Right renal pelvis (tissue), 4 donors: ENCODE results near the gene METTL25B. TPM values are rescaled to one million over a fixed set of nuclear protein-coding genes. Genes with fewer than 3 reads are reported as not detected.
A peak's percentile ranks its signal among the peaks of the same experiment; 100 is the strongest.

Source experiments
- DNase-seq, 4 donors: peaks; one replicate each; pipeline ENCODE4 v3.0.0-alpha.2; 2013; ENCODE audit warnings: low read depth in 4 of 4, low spot score in 3 of 4, missing footprints in 1 of 4
- polyA plus RNA-seq, 4 donors: library from polyadenylated mRNA; unstranded; fragments of 120-200 nt; gene quantifications; one replicate each; pipeline ENCODE4 v1.2.1, GENCODE V29; 2013; ENCODE audit not compliant: insufficient read length in 4 of 4

METTL25B gene
- polyA plus RNA-seq, 4 donors: 29.9 to 36.6 (median 34.6) TPM

DNA sequence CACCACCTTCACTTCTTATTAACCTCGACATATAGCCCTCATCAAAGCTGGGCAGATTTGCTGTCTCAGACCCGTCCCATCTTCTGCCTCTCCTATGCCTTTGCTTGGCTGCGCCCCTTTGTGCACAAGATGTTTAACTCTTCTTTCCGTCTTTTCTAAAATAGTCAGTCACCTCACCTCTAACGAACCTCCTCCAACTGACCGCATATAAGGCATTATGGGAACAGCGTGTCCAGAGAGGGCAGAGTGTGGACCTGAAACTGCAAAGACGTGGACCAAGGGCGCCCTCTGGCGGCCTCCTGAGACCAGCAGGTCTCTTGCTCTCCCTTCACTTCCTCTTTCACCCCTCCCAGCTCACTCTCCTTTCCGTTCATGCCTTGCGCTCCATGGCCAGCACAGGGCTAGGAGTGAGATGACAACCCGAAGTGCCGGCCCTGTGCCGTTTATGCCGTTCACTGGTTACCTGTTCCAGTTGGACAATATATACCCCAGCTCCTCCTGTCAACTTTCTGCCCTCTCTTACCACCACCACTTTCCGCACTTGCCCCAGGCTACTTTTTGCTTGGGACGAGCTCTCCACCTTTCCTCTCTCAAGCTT is 2.5 kb upstream of the METTL25B start:
- peak; percentile 76 to 88 (median 83) for DNase-seq

DNA sequence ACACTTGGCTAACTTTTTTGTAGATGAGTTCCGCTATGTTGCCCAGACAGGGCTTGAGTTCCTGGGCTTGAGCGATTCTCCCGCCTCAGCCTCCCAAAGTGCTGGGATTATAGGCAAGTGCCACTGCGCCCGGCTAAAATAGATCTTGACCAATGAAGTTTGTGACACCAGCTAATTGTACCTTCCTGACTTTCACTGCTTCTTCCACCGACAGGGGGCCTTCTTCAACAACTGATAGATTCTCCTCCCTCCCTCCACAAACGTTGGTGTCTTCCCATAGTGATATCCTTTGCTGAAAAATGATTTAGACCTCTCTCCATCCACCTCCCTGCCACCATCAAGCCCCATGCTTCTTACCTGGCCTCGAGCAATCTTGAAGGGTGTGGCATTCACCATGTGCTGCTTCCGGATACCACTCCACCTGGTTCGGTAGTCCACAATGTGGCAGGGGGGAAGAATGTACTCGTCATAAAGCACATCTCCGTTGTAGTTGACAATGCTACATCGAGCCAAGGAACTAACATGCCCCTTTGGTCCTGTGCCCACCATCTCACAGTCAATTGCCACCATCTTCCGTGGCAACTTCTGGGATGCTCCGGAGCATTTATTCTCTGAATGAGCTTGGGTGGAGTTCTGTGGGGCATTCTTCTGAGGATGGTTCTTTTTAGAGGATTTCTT is 1.6 kb upstream of the METTL25B start:
- DNase-seq: no peak

DNA sequence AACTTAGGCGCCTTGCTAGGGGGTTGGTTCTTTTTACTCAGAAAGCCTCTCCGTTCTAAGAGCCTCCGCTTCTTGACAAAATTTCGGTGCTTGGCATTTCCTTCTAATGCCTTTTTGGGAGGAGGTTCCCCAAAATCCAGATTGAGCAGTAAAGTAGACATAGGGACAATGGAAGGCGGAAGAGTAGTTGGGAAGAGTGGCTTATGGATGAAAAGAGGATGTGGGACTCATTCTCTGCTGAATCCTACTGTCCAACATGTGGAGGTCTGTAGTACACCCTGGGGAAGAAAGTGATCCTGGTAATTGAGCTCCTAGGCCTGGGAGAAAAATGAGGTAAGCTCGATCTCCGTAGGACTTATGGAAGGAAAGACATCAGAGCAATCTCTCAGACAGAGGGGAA is 777 bp upstream of the METTL25B start:
- DNase-seq: no peak

GRCh38 chr1:156728599-156729462 is 562 bp downstream of the METTL25B start, which contains the start of gene ISG20L2:
Gene ISG20L2 (minus strand): TSS chr1:156728766. CDS start chr1:156727652, 1,114 bp downstream.
- peak; percentile 89 to 94 (median 92) for DNase-seq

DNA sequence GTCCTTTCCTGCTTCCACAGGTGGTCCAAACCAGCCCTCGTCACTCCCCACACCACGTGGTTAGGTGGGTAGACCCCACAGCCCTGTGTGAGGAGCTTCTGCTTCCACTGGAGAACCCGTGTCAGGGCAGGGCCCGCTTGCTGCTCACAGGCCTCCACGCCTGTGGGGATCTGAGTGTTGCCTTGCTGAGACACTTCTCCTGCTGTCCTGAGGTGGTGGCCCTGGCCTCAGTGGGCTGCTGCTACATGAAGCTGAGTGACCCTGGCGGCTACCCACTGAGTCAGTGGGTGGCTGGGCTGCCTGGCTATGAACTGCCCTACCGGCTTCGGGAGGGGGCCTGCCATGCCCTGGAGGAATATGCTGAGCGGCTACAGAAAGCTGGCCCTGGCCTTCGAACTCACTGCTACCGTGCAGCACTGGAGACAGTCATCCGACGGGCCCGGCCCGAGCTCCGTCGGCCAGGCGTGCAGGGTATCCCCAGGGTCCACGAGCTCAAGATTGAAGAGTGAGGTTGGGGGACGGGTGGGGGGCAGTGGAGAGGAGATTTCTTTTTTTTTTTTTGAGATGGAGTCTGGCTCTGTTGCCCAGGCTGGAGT is 5.8 kb downstream of the METTL25B start:
- no peak for DNase-seq

GRCh38 chr1:156738407-156738806 is 10.1 kb downstream of the METTL25B start:
- no peak for DNase-seq

DNA sequence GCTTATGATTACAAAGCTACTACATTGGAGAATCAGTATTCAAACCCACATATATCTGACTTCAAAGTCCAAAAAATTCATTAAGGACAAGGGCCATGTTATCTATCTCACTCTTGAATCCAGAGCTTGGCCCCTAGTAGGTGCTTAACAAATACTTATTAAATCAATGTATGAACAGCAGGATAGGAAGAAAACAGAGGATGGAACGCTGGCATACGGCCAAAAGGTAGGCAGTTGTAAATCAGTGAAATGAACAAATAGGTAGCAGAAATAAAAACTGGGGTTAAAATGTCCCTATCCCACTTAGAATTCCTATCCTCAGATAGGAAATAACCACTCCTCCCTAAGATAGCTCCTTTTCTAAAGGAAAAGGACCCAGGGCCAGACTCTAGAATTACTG is 10.6 kb downstream of the METTL25B start:
- no peak for DNase-seq

GRCh38 chr1:156740237-156740740 is 12.0 kb downstream of the METTL25B start:
- no peak for DNase-seq

DNA sequence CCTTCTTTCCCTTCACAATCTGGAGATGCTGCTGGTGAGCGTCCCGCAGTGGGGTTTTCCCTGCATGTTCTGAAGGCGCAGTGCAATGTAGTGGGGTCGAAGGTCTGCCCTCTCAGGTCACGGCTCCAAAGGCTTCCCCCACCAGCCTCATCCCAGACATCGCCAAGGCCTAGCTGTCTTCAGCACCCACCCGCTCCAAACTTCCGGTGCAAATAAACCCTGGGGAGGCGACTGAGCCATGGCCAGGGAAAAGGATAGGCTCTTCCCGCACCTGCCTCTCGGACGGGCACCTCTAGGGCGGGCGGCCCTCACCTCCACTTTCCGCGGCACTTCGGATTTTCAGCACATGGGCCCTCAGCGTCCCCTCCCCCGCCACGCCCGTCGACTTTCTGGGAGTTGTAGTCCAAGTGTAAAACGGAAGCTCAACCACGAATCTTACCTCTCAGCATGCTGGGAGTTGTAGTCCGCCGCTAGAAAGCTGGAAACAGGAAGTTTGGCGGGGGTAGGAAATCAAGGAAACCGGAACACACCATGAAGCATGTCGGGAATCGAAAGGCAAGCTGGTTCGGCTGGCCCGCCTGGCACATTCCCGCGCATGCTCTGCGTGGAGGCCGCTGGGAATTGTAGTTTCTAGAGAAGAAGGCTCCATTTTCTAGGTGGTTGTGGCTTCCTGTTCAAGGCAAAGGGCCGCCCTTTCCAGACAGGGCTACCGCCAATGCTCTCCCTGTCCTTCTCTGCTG is 12.6 kb downstream of the METTL25B start, which contains the start of gene MRPL24:
Gene MRPL24, minus strand, starts transcription at position 348 of the 740 bp plus-strand sequence. CDS start 2,384 bp downstream, outside the sequence.
- peak; percentile 92 to 99 (median 99) for DNase-seq

- DNase-seq: no peak
Observed at GRCh38 chr1:156741481-156741983, 13.3 kb downstream of the METTL25B start.

DNA sequence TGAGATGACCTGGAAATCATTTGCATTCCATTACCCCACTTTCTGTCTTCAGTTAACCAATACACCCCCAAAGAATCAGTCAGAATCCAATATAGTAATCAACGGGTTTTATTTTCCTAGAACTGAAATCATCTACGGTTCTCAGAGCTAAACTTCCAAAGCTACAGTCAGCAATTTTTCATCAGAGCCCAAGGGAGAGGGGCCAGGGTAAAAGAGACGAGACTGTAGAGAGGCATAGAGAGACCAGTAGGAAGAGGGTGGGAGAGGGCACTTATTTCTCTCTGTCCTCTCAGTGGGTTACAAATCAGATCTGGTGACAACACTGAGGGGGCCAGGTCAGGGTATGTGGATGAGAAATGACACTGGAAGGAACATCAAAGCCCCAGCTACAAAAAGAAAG is 13.7 kb downstream of the METTL25B start:
- no peak for DNase-seq

- DNase-seq: no peak
Observed at GRCh38 chr1:156742801-156743200, 14.5 kb downstream of the METTL25B start.

DNA sequence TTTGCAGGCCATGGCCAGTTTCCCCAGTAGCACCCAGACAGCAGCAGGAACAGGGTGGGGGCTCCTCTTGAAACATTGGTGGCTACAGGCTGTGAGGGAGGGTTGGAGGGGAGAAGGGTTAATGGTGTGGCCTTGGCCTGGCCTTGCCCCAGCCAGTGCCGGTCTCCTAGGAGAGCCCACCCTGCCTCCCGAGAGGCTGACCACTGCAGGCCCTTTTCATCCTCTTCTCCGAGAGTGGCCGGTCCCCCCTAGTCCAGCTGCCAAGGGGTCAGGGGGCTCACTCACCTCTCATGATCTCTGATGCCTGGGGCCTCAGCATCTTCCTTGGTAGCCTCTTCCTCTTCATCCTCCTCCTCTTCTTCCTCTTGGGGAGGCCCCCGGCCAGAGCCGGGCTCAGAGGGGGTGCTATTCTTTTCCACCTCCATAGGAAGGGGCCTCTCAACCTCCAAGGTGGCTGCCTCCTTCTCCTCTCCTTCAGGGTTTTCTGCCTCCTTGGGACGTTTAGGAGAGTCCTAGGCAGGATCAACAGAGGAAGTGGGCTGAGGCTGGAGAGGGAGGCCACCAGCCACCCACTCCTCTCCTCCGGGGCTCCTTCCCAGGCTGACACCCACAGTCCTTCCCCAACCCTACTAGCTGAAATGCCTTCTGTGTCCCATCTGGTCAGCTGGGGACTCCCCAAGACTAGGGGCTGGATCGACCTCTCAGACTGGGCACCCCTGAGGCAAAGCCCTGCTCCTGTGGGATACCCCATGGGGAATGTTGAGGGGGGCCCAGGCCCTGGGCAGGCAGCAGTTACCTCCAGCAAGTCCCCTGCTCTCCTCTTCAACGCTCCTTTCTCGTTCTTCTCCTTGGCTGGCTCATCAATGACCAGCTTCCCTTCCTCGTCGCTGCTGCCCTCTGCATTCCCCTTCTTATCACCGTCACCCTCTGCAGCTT is 15.4 kb downstream of the METTL25B start:
- no peak for DNase-seq

DNA sequence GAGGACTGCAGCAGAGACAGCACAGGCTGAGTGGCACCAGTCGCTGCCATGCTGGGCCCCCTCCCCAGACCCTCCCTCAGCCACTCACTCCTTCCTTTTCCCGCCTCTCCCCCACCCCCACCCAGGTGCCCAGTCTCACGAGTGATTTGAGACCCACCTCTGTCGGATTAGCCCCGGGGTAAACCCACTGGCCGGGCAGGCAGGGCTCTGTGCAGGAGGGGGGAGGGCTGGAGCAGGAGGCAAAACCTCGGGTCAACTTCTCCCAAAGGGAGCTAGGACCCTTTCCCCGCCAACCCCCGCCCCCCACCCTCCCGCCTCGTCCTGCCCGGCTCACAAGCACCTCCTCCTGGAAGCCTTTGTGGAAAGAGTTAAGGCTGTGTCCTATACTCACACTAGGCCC is 16.1 kb downstream of the METTL25B start:
- no peak for DNase-seq

- DNase-seq: no peak
Observed at GRCh38 chr1:156744786-156745419, 16.6 kb downstream of the METTL25B start.

- no peak for DNase-seq
Observed at GRCh38 chr1:156745881-156746280, 17.6 kb downstream of the METTL25B start.

DNA sequence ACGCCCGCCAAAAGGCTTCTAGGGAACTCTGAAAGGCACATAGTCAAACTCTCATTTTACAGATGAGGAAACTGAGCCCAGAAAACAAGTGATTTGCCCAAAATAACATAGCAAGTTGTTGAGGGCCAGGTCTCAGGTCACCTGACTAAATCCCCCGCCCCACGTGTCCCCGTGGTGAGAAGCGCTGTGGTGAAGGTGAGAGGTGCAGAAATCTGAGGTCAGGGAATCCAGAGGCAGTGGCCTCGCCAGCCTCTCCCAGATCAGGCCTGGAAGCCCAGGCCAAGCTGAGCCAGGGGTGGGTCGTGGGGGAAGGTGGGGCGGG is 18.1 kb downstream of the METTL25B start:
- DNase-seq: no peak
